GM23338 (cell line): Measurements from ENCODE around the gene IDE. TPM values are rescaled to one million over a fixed set of nuclear protein-coding genes. Genes with fewer than 3 reads are reported as not detected.

ENCODE experiments used
- ATAC-seq: fragments of 200-7000 bp; cut with Tn5 transposase; 3 replicates; pipeline ENCODE4 v1.9.1; 2020
- DNase-seq: peaks from one replicate; pipeline ENCODE4 v3.0.0-alpha.2; 2015; ENCODE audit warnings: low spot score
- H2AFZ ChIP-seq: fragments of 200-600 bp; sonication (generic); 2 replicates; pipeline ENCODE4 v1.8.0; 2016; ENCODE audit warnings: antibody characterized with exemption, mild to moderate bottlenecking, moderate library complexity
- H3F3A ChIP-seq: fragments of 200-600 bp; sonication (generic); replicated peaks from 2 replicates; pipeline ENCODE4 v1.8.0; 2017; ENCODE audit warnings: antibody characterized with exemption, mixed run types, low read depth
- H3K27ac ChIP-seq: fragments of 200-600 bp; sonication (generic); 2 replicates; pipeline ENCODE4 v1.6.1; 2016; ENCODE audit warnings: low read depth
- H3K27me3 ChIP-seq: fragments of 200-600 bp; sonication (generic); 2 replicates; pipeline ENCODE4 v1.8.0; 2016; ENCODE audit warnings: mild to moderate bottlenecking, mixed run types, moderate library complexity; ENCODE audit not compliant: insufficient read depth
- H3K36me3 ChIP-seq: fragments of 200-600 bp; sonication (generic); 2 replicates; pipeline ENCODE4 v1.8.0; 2016; ENCODE audit warnings: mild to moderate bottlenecking; ENCODE audit not compliant: insufficient read depth
- H3K4me1 ChIP-seq: fragments of 200-600 bp; sonication (generic); 2 replicates; pipeline ENCODE4 v1.8.0; 2016; ENCODE audit warnings: mild to moderate bottlenecking, moderate library complexity; ENCODE audit not compliant: insufficient read depth
- H3K4me2 ChIP-seq: fragments of 200-600 bp; sonication (generic); 2 replicates; pipeline ENCODE4 v1.7.1; 2017; ENCODE audit warnings: mixed run types
- H3K4me3 ChIP-seq: fragments of 200-600 bp; sonication (generic); 2 replicates; pipeline ENCODE4 v1.6.1; 2016; ENCODE audit warnings: mixed run types
- H3K79me2 ChIP-seq: fragments of 200-600 bp; sonication (generic); replicated peaks from 2 replicates; pipeline ENCODE4 v1.8.0; 2017; ENCODE audit warnings: mild to moderate bottlenecking; ENCODE audit not compliant: insufficient read depth
- H3K9me2 ChIP-seq: fragments of 200-600 bp; sonication (generic); 2 replicates; pipeline ENCODE4 v1.8.0; 2017; ENCODE audit not compliant: insufficient read depth
- H4K20me1 ChIP-seq: fragments of 200-600 bp; sonication (generic); replicated peaks from 2 replicates; pipeline ENCODE4 v1.8.0; 2017; ENCODE audit warnings: mild to moderate bottlenecking; ENCODE audit not compliant: insufficient read depth
- H3K27ac Mint-ChIP-seq: 2 replicates; pipeline ENCODE4 v1.8.0; 2020; ENCODE audit warnings: inconsistent platforms, mild to moderate bottlenecking, moderate library complexity, mixed read lengths
- H3K27me3 Mint-ChIP-seq: 3 replicates; pipeline ENCODE4 v1.8.0; 2022; ENCODE audit warnings: low read depth, mild to moderate bottlenecking, moderate library complexity, mixed read lengths, inconsistent platforms; ENCODE audit not compliant: insufficient read depth, poor library complexity
- H3K36me3 Mint-ChIP-seq: 3 replicates; pipeline ENCODE4 v1.8.0; 2021; ENCODE audit warnings: low read depth, mild to moderate bottlenecking, inconsistent platforms, moderate library complexity, mixed read lengths
- H3K4me1 Mint-ChIP-seq: 3 replicates; pipeline ENCODE4 v1.8.0; 2020; ENCODE audit warnings: mild to moderate bottlenecking, inconsistent platforms, mixed read lengths
- H3K4me3 Mint-ChIP-seq: 3 replicates; pipeline ENCODE4 v1.8.0; 2021; ENCODE audit warnings: moderate library complexity, mild to moderate bottlenecking, inconsistent platforms, mixed read lengths
- H3K9me3 Mint-ChIP-seq: 3 replicates; pipeline ENCODE4 v1.8.0; 2020; ENCODE audit warnings: moderate library complexity, mild to moderate bottlenecking, inconsistent platforms, mixed read lengths
- CREB1 ChIP-seq: fragments of 250-450 bp; sonication (Bioruptor Pico); IDR thresholded peaks from 2 replicates; pipeline ENCODE4 v1.5.0; 2020; ENCODE audit warnings: low read depth, mild to moderate bottlenecking, moderate library complexity
- EZH2 ChIP-seq: fragments of 200-600 bp; sonication (generic); IDR thresholded peaks from one replicate; pipeline ENCODE4 v1.8.0; 2017; ENCODE audit warnings: antibody characterized with exemption, mild to moderate bottlenecking, low read depth; ENCODE audit not compliant: unreplicated experiment
- EZH2phosphoT487 ChIP-seq: fragments of 200-600 bp; sonication (generic); IDR thresholded peaks from one replicate; pipeline ENCODE4 v1.8.1; 2018; ENCODE audit warnings: antibody characterized with exemption; ENCODE audit not compliant: unreplicated experiment
- JUNB ChIP-seq: IDR thresholded peaks from one replicate; pipeline ENCODE4 v1.6.1; 2016; ENCODE audit warnings: antibody characterized with exemption; ENCODE audit not compliant: unreplicated experiment
- NANOG ChIP-seq: IDR thresholded peaks from 2 replicates; pipeline ENCODE4 v1.6.1; 2016; ENCODE audit warnings: antibody characterized with exemption, borderline replicate concordance
- POLR2AphosphoS5 ChIP-seq: IDR thresholded peaks from 2 replicates; pipeline ENCODE4 v1.6.1; 2016; ENCODE audit warnings: antibody characterized with exemption, low read depth
- STAT1 ChIP-seq: IDR thresholded peaks from one replicate; pipeline ENCODE4 v1.6.1; 2016; ENCODE audit warnings: antibody characterized with exemption; ENCODE audit not compliant: unreplicated experiment
- ZNF114 ChIP-seq: fragments of 250-450 bp; sonication (Bioruptor Pico); IDR thresholded peaks from 2 replicates; pipeline ENCODE4 v1.5.0; 2020; ENCODE audit warnings: mild to moderate bottlenecking, moderate library complexity
- ZNF331 ChIP-seq: fragments of 250-450 bp; sonication (Bioruptor Pico); IDR thresholded peaks from 2 replicates; pipeline ENCODE4 v1.5.0; 2020; ENCODE audit warnings: low read depth, mild to moderate bottlenecking, moderate library complexity
- polyA plus RNA-seq: library from polyadenylated mRNA; unstranded; fragments of >200 nt; fragmentation: Nextera tagmentation; extraction: Ambion mirVana; gene quantifications from 2 replicates; pipeline ENCODE4 v1.2.1, GENCODE V29; 2016
- total RNA-seq: library from RNA; depleted of rRNA; stranded (reverse); fragments of >200 nt; shearing (Covaris generic); gene quantifications from 2 replicates; pipeline ENCODE4 v1.2.3, GENCODE V29; 2014
- TF ChIP-seq, protein P1 (sequence below): IDR thresholded peaks from 2 replicates; pipeline ENCODE4 v1.6.1; 2016; ENCODE audit warnings: antibody characterized with exemption
- TF ChIP-seq, protein P2 (sequence below), 2 experiments: fragments of 200-600 bp in 1 of 2; sonication (generic) in 1 of 2; conservative IDR thresholded peaks; 2 replicates each; pipeline versions ENCODE4 v1.5.1 to v1.6.1; 2016 to 2017; ENCODE audit warnings: antibody characterized with exemption in 2 of 2, low read depth in 2 of 2, mild to moderate bottlenecking in 2 of 2, moderate library complexity in 1 of 2
- TF ChIP-seq, protein P3 (sequence below): fragments of 250-450 bp; sonication (Bioruptor Pico); IDR thresholded peaks from 2 replicates; pipeline ENCODE4 v1.5.0; 2020; ENCODE audit warnings: mild to moderate bottlenecking, moderate library complexity
- TF ChIP-seq, protein P4 (sequence below): IDR thresholded peaks from one replicate; pipeline ENCODE4 v1.6.1; 2018; ENCODE audit warnings: antibody characterized with exemption; ENCODE audit not compliant: unreplicated experiment

Gene IDE
- total and polyA plus RNA-seq, 2 experiments from 2014 or later, result 12.9 to 36.3 TPM

DNA sequence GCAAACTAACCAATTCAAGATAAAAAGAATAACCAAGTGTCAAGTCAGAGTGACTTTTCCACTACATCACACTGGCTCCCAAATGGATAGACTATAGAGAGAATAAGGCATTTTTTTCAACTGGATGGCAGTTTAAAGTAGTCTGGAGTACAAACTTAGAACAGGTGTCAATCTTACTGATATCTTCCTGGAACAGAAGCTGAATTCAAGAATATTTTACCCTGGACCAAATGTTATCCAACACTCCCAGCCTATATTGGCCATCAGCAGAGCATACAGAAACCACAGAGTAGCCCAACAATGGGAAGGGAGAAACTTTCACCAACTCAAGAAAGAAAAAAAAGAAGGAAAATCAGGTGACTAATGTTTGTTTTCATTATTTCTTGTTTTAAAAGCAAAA lies 11.5 kb downstream of the IDE start:
- Mint-ChIP-seq H3K9me3 (peaks cover 6% of the 10 kb centered on the region; the same call in 2 of the 3 replicates), H3K4me1 (peaks cover 3% of the 10 kb centered on the region), H3K36me3 (peaks cover 64% of the 10 kb centered on the region), H3K27me3 (no peaks in the 10 kb centered on the region), H3K27ac (no peak overlapping the region), H3K4me3 (no peak overlapping the region)
- peaks cover 78% of the 10 kb centered on the region for H3K79me2 ChIP-seq
- no peak overlapping the region for H3K4me3 ChIP-seq
- H2AFZ ChIP-seq, result no peak overlapping the region
- no peak for ATAC-seq
- no peak overlapping the region for H3K27ac ChIP-seq
- H3K9me2 ChIP-seq, result no peaks in the 10 kb centered on the region
- no peak for DNase-seq
- H3F3A ChIP-seq, result no peaks in the 10 kb centered on the region
- peaks cover 9% of the 10 kb centered on the region; the same call in 1 of the 2 replicates for H4K20me1 ChIP-seq
- TF ChIP-seq STAT1 (no peak), CREB1 (CRISPR knock-in tag) (no peak), ZNF114 (CRISPR knock-in tag) (no peak), EZH2phosphoT487 (no peak), ZNF331 (no peak), EZH2 (no peak), JUNB (no peak), POLR2AphosphoS5 (no peak), NANOG (no peak)
- TF ChIP-seq, protein P1, sequence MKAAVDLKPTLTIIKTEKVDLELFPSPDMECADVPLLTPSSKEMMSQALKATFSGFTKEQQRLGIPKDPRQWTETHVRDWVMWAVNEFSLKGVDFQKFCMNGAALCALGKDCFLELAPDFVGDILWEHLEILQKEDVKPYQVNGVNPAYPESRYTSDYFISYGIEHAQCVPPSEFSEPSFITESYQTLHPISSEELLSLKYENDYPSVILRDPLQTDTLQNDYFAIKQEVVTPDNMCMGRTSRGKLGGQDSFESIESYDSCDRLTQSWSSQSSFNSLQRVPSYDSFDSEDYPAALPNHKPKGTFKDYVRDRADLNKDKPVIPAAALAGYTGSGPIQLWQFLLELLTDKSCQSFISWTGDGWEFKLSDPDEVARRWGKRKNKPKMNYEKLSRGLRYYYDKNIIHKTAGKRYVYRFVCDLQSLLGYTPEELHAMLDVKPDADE, result no peak
- TF ChIP-seq, protein P2, sequence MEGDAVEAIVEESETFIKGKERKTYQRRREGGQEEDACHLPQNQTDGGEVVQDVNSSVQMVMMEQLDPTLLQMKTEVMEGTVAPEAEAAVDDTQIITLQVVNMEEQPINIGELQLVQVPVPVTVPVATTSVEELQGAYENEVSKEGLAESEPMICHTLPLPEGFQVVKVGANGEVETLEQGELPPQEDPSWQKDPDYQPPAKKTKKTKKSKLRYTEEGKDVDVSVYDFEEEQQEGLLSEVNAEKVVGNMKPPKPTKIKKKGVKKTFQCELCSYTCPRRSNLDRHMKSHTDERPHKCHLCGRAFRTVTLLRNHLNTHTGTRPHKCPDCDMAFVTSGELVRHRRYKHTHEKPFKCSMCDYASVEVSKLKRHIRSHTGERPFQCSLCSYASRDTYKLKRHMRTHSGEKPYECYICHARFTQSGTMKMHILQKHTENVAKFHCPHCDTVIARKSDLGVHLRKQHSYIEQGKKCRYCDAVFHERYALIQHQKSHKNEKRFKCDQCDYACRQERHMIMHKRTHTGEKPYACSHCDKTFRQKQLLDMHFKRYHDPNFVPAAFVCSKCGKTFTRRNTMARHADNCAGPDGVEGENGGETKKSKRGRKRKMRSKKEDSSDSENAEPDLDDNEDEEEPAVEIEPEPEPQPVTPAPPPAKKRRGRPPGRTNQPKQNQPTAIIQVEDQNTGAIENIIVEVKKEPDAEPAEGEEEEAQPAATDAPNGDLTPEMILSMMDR (conservative IDR thresholded peaks at IDR 0.05; ENCODE audit: low read depth in 2 of 2), result no peak
- TF ChIP-seq, protein P3, sequence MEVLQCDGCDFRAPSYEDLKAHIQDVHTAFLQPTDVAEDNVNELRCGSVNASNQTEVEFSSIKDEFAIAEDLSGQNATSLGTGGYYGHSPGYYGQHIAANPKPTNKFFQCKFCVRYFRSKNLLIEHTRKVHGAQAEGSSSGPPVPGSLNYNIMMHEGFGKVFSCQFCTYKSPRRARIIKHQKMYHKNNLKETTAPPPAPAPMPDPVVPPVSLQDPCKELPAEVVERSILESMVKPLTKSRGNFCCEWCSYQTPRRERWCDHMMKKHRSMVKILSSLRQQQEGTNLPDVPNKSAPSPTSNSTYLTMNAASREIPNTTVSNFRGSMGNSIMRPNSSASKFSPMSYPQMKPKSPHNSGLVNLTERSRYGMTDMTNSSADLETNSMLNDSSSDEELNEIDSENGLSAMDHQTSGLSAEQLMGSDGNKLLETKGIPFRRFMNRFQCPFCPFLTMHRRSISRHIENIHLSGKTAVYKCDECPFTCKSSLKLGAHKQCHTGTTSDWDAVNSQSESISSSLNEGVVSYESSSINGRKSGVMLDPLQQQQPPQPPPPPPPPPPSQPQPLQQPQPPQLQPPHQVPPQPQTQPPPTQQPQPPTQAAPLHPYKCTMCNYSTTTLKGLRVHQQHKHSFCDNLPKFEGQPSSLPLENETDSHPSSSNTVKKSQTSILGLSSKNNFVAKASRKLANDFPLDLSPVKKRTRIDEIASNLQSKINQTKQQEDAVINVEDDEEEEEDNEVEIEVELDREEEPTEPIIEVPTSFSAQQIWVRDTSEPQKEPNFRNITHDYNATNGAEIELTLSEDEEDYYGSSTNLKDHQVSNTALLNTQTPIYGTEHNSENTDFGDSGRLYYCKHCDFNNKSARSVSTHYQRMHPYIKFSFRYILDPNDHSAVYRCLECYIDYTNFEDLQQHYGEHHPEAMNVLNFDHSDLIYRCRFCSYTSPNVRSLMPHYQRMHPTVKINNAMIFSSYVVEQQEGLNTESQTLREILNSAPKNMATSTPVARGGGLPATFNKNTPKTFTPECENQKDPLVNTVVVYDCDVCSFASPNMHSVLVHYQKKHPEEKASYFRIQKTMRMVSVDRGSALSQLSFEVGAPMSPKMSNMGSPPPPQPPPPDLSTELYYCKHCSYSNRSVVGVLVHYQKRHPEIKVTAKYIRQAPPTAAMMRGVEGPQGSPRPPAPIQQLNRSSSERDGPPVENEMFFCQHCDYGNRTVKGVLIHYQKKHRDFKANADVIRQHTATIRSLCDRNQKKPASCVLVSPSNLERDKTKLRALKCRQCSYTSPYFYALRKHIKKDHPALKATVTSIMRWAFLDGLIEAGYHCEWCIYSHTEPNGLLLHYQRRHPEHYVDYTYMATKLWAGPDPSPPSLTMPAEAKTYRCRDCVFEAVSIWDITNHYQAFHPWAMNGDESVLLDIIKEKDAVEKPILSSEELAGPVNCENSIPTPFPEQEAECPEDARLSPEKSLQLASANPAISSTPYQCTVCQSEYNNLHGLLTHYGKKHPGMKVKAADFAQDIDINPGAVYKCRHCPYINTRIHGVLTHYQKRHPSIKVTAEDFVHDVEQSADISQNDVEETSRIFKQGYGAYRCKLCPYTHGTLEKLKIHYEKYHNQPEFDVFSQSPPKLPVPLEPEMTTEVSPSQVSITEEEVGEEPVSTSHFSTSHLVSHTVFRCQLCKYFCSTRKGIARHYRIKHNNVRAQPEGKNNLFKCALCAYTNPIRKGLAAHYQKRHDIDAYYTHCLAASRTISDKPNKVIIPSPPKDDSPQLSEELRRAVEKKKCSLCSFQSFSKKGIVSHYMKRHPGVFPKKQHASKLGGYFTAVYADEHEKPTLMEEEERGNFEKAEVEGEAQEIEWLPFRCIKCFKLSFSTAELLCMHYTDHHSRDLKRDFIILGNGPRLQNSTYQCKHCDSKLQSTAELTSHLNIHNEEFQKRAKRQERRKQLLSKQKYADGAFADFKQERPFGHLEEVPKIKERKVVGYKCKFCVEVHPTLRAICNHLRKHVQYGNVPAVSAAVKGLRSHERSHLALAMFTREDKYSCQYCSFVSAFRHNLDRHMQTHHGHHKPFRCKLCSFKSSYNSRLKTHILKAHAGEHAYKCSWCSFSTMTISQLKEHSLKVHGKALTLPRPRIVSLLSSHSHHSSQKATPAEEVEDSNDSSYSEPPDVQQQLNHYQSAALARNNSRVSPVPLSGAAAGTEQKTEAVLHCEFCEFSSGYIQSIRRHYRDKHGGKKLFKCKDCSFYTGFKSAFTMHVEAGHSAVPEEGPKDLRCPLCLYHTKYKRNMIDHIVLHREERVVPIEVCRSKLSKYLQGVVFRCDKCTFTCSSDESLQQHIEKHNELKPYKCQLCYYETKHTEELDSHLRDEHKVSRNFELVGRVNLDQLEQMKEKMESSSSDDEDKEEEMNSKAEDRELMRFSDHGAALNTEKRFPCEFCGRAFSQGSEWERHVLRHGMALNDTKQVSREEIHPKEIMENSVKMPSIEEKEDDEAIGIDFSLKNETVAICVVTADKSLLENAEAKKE (CRISPR knock-in tag), result no peak
- TF ChIP-seq, protein P4, sequence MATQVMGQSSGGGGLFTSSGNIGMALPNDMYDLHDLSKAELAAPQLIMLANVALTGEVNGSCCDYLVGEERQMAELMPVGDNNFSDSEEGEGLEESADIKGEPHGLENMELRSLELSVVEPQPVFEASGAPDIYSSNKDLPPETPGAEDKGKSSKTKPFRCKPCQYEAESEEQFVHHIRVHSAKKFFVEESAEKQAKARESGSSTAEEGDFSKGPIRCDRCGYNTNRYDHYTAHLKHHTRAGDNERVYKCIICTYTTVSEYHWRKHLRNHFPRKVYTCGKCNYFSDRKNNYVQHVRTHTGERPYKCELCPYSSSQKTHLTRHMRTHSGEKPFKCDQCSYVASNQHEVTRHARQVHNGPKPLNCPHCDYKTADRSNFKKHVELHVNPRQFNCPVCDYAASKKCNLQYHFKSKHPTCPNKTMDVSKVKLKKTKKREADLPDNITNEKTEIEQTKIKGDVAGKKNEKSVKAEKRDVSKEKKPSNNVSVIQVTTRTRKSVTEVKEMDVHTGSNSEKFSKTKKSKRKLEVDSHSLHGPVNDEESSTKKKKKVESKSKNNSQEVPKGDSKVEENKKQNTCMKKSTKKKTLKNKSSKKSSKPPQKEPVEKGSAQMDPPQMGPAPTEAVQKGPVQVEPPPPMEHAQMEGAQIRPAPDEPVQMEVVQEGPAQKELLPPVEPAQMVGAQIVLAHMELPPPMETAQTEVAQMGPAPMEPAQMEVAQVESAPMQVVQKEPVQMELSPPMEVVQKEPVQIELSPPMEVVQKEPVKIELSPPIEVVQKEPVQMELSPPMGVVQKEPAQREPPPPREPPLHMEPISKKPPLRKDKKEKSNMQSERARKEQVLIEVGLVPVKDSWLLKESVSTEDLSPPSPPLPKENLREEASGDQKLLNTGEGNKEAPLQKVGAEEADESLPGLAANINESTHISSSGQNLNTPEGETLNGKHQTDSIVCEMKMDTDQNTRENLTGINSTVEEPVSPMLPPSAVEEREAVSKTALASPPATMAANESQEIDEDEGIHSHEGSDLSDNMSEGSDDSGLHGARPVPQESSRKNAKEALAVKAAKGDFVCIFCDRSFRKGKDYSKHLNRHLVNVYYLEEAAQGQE, result no peak
- peaks cover 8% of the 10 kb centered on the region; the same call in 1 of the 2 replicates for H3K36me3 ChIP-seq
- H3K4me2 ChIP-seq, result no peak overlapping the region
- H3K27me3 ChIP-seq, result no peaks in the 10 kb centered on the region
- H3K4me1 ChIP-seq, result no peaks in the 10 kb centered on the region
